D721Med (cell line): ENCODE data around the gene PGBD2.
"Not testable (repeated sequence)": the region's sequence is repeated elsewhere in the genome, so short reads cannot be mapped to it uniquely, and the experiment has no call there.

Experiments
- DNase-seq: peaks from one replicate; pipeline ENCODE4 v3.0.0; 2011; ENCODE audit warnings: low spot score; ENCODE audit not compliant: insufficient read length
- FAIRE-seq: peaks from 2 replicates; lab custom pipeline; 2011; peaks lifted over from hg19 to GRCh38; lab: Jason Lieb, UNC
- CTCF ChIP-seq: IDR thresholded peaks from 2 replicates; pipeline ENCODE4 v1.5.1; 2012; ENCODE audit warnings: mild to moderate bottlenecking, control low read depth; ENCODE audit not compliant: insufficient read depth; ENCODE audit errors: missing control alignments

PGBD2 gene

GRCh38 chr1:248914796-248915381, 8.9 kb downstream of the PGBD2 start:
- DNase-seq: no peak
- FAIRE-seq: no peak
- TF ChIP-seq CTCF: no peak

GRCh38 chr1:248918131-248918530, 12.1 kb downstream of the PGBD2 start:
- DNase-seq (no peak), FAIRE-seq (no peak)
- TF ChIP-seq CTCF: no peak

- no peak for DNase-seq
- no peak for FAIRE-seq
- no peak for TF ChIP-seq CTCF
These were observed 17.6 kb downstream of the PGBD2 start for GRCh38 chr1:248923352-248924338.

GRCh38 chr1:248924696-248925532, 18.9 kb downstream of the PGBD2 start:
- FAIRE-seq (no peak), DNase-seq (no peak)
- peak; percentile 88 for TF ChIP-seq CTCF

- not testable (repeated sequence) for FAIRE-seq, DNase-seq
These were observed 19.8 kb downstream of the PGBD2 start for GRCh38 chr1:248925859-248926258.

GRCh38 chr1:248926401-248927182, 20.6 kb downstream of the PGBD2 start:
- no peak for TF ChIP-seq CTCF
- no peak for FAIRE-seq
- no peak for DNase-seq

- not testable (repeated sequence) for DNase-seq, FAIRE-seq
These were observed 21.2 kb downstream of the PGBD2 start for GRCh38 chr1:248927283-248927682.

GRCh38 chr1:248928122-248928521, 22.1 kb downstream of the PGBD2 start:
- not testable (repeated sequence) for DNase-seq, FAIRE-seq

- DNase-seq, FAIRE-seq: not testable (repeated sequence)
These were observed 24.0 kb downstream of the PGBD2 start for GRCh38 chr1:248930037-248930436.

- not testable (repeated sequence) for FAIRE-seq, DNase-seq
These were observed 32.3 kb downstream of the PGBD2 start for GRCh38 chr1:248938173-248938809.
